SH-SY5Y (cell line): ENCODE data around the gene HDDC2.

ENCODE experiments used
- GATA2 ChIP-seq: IDR thresholded peaks from 2 replicates; pipeline ENCODE4 v1.6.1; 2011; ENCODE audit warnings: mild to moderate bottlenecking, low read depth, low read length
- GATA3 ChIP-seq: IDR thresholded peaks from 2 replicates; pipeline ENCODE4 v1.6.1; 2011; ENCODE audit warnings: low read depth, mild to moderate bottlenecking, low read length, moderate library complexity

DNA sequence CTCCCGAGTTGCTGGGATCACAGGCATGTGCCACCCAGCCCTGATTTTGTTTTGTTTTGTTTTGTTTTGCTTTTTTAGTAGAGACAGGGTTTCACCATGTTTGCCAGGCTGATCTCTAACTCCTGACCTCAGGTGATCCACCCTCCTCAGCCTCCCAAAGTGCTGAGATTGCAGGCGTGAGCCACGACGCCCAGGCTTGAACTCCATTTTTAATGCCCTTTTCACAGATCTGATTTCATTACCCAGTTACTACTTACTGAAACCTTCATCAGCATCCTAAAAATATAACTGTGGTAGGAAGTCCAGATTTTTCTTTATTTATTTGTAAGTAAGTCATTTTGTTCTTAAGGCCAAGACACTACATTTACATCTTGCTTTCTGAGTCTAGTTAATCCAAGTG is 64.0 kb downstream of the HDDC2 start:
- TF ChIP-seq GATA2 (no peak), GATA3 (no peak)
